Renal cortex interstitium (tissue), 11 donors: Measurements from ENCODE around the gene SLC5A9. TPM values are rescaled to one million over a fixed set of nuclear protein-coding genes. Genes with fewer than 3 reads are reported as not detected.
"Not testable (repeated sequence)": the region's sequence is repeated elsewhere in the genome, so short reads cannot be mapped to it uniquely, and the experiment has no call there.

ENCODE experiments used
- DNase-seq, 11 donors: peaks; one replicate each; pipeline ENCODE4 v3.0.0-alpha.2; 2013; ENCODE audit warnings: low read depth in 9 of 11, low spot score in 4 of 11; ENCODE audit errors: extremely low read depth in 1 of 11
- polyA plus RNA-seq, 3 donors: library from polyadenylated mRNA; unstranded; fragments of 120-200 nt; gene quantifications; one replicate each; pipeline ENCODE4 v1.2.1, GENCODE V29; 2013; ENCODE audit not compliant: insufficient read length in 3 of 3

Gene SLC5A9
- polyA plus RNA-seq, 3 donors: 4.6 to 20.4 (median 18.2) TPM

DNA sequence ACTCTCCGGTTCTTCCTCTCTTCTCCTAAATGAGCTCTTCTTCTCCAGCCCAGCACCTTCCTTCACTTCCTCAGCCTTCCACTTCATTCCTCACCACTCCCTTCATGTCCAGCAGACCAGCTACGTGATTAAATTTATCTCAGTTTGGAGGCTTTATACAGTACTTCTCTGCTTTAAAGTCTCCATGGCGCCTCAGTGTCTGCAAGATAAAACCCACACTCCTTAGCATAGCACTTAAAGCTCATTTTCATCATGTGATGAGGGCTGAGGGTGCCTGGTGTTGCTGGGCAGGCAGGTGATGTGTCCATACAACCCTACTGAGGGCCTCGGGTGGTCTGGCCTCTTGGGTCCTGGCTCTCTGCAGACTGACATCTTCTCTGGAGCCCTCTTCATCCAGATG lies 7.7 kb downstream of the SLC5A9 start:
- DNase-seq: no peak

DNA sequence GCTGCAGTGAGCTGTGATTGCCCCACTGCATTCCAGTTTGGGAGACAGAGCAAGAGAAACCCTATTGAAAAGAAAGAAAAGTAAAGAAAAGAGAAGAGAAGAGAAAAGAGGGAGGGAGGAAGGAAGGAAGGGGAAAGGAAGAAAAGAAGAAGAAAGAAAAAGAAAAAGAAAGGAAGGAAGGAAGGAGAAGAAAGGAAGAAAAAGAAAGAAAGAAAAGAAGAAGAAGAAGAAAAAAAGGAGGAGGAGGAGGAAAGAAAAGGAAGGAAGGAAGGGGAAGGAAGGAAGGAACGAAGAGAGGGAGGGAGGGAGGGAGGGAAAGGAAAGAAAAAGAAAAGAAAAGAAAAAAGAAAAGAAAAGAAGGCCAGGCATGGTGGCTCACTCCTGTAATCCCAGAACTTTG lies 10.2 kb downstream of the SLC5A9 start:
- no peak for DNase-seq

DNA sequence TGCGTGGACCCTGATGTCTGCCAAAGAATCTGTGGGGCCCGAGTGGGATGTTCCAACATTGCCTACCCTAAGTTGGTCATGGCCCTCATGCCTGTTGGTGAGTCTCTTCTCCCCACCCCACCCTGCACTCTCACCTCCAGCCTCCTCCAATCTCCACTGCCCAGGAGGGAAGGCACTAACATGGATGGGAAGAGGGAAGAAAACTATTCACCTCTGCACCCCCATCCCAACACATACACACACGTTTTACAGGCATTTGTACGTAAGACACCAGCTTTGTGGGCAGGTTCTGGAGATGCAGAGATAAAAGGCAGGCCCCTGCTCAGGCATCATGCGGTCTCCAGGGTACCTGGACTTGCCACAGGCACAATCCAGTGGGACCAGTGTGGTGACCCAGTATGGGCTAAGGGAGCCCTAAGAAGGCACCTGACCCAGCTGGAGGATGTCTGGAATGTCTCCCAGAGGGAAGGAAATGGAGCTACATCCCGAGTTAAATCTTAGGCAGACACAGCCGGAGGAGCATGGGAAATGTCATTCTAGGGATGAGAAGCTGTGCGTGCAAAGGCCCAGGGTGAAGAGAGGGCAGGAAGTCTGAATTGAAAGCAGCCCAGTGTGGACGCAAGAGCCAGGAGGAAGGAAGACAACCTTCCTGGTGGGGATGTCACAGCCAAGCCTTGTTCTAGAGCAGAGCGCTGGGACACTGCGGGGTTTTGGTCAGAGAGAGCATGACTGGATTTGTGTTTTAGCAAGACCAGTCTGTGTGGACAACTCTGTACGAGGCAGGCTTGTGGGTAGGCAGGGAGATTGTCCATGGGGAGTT lies 11.4 kb downstream of the SLC5A9 start:
- DNase-seq: no peak

DNA sequence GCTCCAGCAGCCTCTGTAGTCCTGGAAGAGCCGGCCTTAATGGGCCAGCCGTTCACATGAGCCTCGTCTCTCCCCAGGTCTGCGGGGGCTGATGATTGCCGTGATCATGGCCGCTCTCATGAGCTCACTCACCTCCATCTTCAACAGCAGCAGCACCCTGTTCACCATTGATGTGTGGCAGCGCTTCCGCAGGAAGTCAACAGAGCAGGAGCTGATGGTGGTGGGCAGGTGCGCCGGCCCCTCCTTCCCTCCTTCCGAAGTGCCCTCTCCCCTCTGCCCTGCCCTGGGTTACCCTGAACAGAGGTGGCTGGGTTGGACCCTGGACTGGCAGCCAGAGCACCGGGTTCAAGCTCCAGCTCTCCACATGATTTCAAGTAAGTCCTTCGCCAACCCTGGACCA lies 13.1 kb downstream of the SLC5A9 start:
- DNase-seq: no peak

DNA sequence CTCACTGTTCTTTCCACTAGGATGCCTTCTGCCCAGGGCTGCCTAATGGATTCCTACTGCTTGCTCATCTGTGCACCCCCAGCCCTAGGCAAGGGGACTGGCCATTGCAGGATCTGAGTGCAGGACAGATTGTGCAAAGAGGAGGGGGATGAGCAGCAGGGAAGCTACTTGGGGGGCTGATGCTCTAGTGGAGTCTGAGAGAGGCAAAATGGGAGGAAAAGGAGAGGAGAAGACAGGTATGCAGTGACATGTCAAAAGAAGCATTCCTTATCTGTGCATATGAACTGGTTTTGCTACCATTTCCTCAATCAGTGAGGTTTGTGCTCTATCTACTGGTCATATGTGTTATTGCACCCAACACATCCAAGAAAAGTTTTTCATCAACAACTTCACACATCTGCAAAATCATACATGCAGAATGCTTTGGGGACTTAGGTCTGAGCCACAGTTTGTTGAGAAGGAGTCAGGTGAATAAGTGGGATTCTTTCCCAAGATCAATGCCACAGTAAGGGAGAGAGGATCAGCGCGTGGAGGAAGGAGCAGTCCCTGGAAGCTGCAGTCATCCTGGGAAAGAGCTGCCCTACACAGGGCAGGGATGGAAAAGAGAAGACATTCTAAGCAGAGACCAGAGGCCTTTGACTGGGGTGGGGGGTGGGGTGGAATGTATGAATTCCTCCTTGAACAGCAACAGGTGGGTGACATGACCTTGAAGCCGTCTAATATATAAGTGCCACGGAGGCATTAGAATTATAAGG lies 14.4 kb downstream of the SLC5A9 start:
- peak in 6 of 11 donors; percentile 9 to 31 (median 20) for DNase-seq

DNA sequence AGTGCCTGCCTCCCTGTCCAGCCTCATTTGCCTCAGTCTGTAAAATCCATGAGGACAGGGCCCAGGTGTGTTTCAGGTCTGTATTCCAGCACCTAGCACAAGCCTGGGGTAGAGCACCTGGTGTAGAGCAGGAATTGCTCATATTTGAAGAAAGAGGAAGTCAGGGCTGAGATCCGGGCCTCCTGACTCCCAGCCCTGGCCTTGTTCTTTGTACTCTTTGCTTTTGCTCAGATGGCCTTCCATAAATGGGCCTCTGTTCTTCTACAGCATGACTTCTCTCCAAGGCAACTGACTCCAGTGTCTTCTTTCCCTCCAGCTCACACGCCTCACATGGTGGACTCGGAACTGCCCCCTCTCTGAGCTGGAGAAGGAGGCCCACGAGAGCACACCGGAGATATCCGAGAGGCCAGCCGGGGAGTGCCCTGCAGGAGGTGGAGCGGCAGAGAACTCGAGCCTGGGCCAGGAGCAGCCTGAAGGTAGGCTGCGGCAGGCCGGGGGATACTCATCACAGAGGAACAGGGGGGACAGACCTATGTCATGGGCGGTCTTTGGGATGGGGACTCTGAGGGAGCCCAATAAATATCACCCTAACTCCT lies 19.7 kb downstream of the SLC5A9 start:
- DNase-seq: no peak

DNA sequence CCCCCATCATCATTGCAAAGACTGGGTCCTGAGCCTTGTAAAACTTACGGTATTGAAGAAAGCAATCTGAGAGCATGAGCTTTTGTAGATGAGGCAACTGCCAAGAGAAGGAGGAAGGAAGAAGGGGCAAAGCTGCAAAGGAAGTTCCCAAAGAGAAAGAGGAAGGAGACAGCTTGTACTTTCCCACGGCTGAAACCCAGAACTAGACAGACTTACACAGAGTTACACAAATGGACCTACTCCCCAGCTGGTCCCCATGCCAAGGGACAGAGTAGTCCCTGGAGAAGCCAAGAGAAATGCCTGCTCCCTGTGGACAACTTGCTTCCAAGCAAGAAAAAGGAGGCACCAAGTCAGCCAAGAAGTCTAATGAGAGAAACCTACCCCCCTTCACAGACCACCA lies 22.6 kb downstream of the SLC5A9 start:
- no peak for DNase-seq

DNA sequence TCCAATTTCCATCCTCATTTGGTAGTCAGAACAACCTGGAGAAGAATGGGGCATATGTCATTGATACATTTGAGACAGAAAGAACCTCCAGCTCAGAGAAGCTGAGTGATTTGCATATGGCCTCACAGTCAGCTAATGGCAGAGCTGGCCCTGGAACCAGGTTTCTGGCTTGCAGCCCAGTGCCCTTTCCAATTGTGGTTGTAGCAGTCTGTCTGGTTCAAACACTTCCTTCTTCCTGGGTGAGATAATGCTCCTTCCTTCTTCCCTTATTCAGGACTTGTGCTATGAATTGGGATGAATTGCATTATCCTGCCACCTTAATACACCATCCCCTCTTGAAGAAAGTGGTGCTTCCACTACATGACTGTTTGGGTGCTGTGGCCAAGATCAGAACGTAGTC lies 24.2 kb downstream of the SLC5A9 start:
- no peak for DNase-seq

DNA sequence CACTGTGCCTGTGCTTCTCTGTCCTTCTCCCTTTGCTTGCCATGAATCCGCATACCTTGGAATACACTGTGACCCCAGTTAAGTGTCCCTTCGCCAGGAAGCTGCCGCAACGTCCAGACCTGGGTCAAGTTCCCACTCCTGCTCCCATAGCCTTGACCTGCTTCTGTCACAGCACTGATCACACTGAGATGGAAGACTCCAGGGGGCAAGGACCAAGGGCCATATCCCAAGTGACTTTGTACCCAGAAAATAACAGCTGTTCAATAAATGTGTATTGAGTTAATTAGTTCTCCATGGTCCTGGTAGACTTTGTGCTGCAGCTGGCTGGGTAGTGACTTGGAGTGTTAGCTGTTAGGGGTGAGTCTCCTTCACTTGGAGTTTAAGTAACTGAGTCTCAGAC lies 25.8 kb downstream of the SLC5A9 start:
- no peak for DNase-seq

DNA sequence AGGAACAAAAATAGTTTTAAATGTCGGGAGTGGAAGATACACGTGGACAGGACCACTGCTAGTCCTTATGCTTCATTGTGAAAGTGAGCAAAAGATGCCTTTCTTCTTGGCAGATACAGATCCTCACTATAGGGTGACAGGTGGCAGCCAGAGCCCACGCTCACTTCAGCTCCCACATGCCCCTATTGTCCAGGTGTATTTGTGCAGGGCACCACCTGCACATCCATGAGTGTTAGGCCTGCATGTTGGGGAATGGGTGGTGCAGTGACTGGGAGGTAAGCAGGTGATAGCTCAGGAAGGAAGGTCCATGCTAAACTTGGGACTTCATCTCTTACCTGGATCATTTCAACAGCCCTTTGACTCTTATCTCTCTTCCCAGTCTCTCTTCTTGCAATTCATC lies 27.4 kb downstream of the SLC5A9 start:
- no peak for DNase-seq

DNA sequence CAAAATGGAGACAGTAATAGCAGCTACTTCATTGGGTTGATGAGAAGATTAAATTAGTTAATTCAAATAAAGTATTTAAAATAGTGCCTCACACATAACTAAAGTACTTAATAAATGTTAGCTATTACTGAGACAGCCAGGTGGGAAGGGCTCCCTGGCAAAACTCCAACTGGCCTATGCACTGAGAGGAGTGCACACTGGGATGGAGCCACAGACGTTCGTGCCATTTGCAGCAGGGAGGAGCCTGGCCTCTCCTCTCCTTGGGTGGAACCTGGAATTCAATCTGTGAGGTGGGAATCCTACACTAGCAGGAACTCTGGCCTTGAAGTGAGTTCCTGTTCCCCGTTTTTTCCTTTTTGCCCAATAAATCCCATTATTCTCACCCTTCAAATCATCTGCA lies 28.1 kb downstream of the SLC5A9 start:
- no peak for DNase-seq

DNA sequence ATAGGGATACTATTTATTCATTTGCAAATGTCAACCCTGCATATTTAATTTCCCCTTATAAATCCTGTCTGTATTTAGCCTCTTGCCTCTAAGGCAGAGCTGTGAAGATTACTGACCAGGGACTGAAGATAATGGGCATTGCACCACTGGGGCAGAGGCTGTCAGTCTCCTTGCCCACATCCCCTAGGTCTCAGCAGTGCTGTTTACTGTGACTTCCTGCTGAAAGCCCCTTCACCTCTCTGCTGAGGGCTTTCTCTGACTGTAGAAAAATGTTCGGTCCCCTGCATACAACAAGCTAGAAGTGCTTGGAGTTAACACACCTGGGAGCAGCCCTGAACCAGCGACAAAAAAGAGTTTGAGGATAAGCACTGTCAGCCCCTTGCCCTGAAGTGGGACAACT lies 28.8 kb downstream of the SLC5A9 start:
- no peak for DNase-seq

DNA sequence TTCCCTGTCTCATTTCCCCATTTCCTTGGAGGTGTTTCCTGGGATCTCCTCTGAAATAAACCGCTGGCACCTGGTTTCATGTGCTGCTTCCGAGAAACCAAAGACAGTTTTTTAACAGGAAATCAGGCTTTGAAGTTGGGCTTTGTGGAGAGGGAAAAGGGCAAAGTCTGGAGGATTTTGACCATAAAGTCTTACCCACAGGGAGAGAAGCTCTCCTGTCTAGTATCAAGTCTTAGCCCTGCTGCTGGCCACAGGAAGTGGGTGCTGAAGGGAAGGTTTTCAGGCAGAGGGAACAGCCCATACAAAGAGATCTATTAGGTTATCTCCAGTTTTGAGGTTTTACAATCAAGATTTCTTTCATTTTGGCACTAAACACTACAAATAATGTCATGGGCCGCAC lies 29.3 kb downstream of the SLC5A9 start:
- DNase-seq: no peak

DNA sequence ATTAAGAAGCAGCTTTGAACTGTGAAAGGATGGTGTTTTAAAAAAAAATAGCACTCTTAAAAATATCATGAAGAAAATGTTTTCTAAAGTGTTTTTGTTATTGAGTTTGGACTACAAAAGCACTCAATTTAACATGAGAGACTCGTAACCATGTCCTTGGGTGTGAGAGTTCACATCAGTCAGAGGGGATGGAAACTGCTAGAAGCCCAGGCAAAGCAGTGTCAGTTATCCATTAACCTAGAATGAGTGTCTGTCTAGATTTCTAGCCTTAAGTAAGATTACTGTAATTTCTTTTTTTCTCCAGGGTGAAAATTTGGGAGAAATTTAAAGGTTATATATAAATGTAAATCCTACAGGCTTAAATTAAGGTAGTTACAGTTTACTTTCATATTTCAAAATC lies 31.7 kb downstream of the SLC5A9 start:
- DNase-seq: no peak

DNA sequence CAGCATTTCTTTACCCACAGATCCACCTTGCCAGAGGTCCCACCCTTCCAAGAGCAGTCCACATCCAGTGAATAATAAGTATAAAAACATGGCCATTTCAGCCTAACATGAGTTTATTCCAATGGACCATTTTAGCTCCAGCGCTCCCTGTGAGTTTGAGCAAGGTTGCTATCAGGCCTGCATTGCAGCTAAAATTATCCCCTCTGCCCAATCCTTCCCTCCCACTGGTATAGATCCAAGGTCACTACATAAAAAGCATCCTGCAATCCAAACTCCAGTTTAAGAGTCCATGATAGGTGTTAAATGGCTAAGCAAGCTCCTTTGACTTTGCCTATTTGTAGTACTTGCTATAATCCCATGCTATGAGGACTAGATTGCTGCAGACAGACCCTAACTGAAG lies 35.6 kb downstream of the SLC5A9 start:
- no peak for DNase-seq

DNA sequence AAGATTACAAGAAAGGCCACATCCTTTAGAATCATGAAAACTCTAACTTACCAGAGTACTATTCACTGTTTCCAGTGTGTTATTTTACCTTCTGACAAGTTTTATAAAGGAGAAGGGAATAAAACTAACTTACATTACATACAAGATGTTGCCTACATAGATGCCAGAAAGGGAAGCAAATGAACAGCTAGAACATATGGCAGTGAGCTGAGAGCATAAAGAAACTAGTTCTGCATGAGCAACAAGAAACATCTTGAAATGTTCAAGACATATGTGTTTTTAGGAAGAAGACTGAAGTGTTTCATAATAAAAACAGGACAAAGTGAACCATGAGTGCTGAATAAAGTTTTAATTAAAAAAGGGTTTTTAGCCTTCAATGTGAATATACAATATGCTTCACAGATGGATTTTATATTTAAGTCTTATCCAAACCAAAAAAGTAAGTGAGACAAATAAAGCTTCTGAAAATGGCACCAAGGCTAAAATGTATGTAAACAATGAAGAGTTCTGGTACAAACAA lies 39.4 kb downstream of the SLC5A9 start:
- DNase-seq: no peak

DNA sequence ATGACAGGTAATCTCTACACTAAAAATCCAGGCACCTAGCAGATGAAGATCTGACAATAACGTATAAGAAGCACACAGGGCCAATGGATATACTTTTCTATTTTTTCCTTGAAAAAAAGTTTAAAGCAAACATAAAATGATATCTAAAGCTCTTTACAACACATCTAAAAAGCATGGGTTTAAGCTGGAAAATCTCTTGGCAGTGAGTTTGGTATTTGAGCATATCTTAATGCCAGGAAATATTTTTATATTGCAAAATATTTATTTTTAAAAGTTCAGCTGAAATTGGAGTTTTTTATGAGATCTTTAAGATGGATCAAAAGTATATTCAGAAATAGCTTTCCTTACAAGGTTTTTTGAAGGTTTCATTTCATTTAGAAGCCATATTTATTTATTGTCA lies 40.5 kb downstream of the SLC5A9 start:
- DNase-seq: no peak

DNA sequence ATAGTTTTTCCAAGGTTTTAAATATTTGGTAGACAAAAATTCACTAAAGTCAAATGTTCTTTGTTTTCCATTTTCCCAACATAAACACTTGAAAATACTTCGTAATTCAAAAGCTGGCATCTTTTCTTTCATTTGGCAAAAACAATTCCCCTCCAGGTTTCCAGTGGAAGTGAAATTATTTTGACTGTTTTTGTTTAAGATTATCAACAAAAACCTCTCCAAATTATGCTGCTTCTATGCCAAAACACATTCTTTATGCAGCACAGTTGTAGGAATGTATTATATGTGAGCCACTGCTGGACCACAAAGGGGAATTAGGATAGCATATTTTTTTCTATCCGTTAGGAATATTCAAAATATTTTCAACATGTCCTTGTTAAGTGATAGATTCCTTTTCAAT lies 44.1 kb downstream of the SLC5A9 start:
- no peak for DNase-seq

DNA sequence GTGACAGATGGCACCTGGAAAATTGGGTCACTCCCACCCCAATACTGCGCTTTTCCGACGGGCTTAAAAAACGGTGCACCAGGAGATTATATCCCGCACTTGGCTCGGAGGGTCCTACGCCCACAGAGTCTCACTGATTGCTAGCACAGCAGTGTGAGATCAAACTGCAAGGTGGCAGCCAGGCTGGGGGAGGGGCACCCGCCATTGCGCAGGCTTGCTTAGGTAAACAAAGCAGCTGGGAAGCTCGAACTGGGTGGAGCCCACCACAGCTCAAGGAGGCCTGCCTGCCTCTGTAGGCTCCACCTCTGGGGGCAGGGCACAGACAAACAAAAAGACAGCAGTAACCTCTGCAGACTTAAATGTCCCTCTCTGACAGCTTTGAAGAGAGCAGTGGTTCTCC lies 54.9 kb downstream of the SLC5A9 start:
- DNase-seq: not testable (repeated sequence)

DNA sequence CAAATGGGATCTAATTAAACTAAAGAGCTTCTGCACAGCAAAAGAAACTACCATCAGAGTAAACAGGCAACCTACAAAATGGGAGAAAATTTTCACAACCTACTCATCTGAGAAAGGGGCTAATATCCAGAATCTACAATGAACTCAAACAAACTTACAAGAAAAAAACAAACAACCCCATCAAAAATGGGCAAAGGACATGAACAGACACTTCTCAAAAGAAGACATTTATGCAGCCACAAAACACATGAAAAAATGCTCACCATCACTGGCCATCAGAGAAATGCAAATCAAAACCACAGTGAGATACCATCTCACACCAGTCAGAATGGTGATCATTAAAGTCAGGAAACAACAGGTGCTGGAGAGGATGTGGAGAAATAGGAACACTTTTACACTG lies 59.8 kb downstream of the SLC5A9 start:
- DNase-seq: not testable (repeated sequence)
